ENCODE results near the gene SPRY4. TPM values are rescaled to one million over a fixed set of nuclear protein-coding genes. Genes with fewer than 3 reads are reported as not detected.

Gene SPRY4
- total and polyA plus RNA-seq, 2 of the 8 experiments (the other 6 are each of a cell fraction or from before 2014, with no cell fraction given), result 59.1 to 113 TPM

DNA sequence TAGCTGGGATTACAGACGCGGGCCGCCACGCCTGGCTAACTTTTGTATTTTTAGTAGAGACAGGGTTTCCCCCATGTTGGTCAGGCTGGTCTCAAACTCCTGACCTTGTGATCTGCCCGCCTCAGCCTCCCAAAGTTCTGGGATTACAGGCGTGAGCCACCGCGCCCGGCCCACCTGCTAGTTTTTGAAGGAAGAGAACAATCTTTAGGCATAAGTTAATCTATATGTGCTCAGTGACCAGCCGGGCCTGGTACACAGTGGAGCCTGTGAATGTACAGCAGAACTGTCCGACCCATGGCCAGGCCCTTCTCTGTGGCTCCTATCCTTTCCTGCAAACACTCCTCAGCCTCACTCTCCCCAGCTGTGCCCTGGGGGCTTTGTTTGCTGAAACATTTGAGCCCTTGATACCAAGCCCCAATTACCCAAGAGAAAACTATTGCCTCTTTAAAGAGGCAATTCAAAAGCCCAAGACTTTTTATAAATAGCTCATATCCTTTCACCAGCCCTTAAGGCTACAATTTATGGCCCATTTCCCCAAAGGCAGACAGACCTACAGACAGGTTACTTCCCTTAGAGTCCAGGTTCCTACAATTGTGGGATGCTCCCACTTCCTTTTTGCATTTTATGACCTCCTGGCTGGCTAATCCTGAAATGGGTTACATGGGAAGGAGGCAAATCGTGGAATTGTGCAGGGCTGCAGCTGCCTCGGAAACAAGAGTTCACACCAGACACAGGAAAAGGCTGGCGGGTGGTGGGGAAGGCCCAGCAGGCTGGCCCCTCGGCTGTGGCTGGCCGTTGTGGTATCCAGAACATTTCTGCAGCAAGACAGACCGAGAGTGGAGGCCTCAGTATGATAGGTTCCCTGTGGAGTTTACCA is 37.5 kb downstream of the SPRY4 start:
- H3K4me1 ChIP-seq (replicated peaks in 1 of 4; ENCODE audit: control insufficient read depth in 3 of 4, insufficient read depth in 4 of 4, low read length in 3 of 4), result peaks cover 2 to 16% (median 9%) of the 10 kb centered on the region in 4 experiments
- no peak overlapping the region for H3K27ac ChIP-seq (ENCODE audit: low read depth, low read length)
- POLR2A ChIA-PET (ENCODE audit: partially characterized antibody), result interaction anchor here (0.5 to 0.7 kb wide), 2 partner anchors 19 to 33 kb away, joined by 3 to 5 read pairs; no protein-coding TSS in a partner anchor

More for the DNA sequence above, 37.5 kb downstream of the SPRY4 start:
- Histone ChIP-seq H3K36me3 (ENCODE audit: control insufficient read depth in 2 of 4, insufficient read depth in 4 of 4, low read length in 3 of 4) (no peaks in the 10 kb centered on the region), H3K23me2 (ENCODE audit: low read depth, low read length) (no peaks in the 10 kb centered on the region), H2BK5ac (ENCODE audit: low read depth, low read length) (no peak overlapping the region), H3K56ac (replicated peaks; ENCODE audit: insufficient read length, low read depth, low read length) (no peak overlapping the region), H3K9me3 (ENCODE audit: insufficient read depth in 2 of 2, low read depth in 1 of 2, low read length in 1 of 2) (no peaks in the 10 kb centered on the region), H4K5ac (ENCODE audit: insufficient read length, low read depth, low read length) (no peak overlapping the region), H4K91ac (replicated peaks; ENCODE audit: insufficient read length, low read length) (peak overlapping the region; percentile 19), H4K8ac (ENCODE audit: extremely low read depth, insufficient read depth, low read length) (no peak overlapping the region), H4K20me1 (replicated peaks in 1 of 2; ENCODE audit: control insufficient read depth in 1 of 2, insufficient read depth in 2 of 2, low read length in 2 of 2) (no peaks in the 10 kb centered on the region), H3K27me3 (replicated peaks in 1 of 4; ENCODE audit: control insufficient read depth in 3 of 4, extremely low read depth in 1 of 4, insufficient read depth in 3 of 4, low read length in 3 of 4) (no peaks in the 10 kb centered on the region), H3K23ac (ENCODE audit: insufficient read length) (no peak overlapping the region), H3K4me3 (ENCODE audit: extremely low read depth in 1 of 4, insufficient read depth in 2 of 4, low read depth in 3 of 4, low read length in 4 of 4) (no peak overlapping the region), H3K14ac (ENCODE audit: insufficient read length) (no peak overlapping the region), H2AK5ac (ENCODE audit: low read depth, low read length) (0 out of 2 replicates have a peak overlapping the region, but pooled peaks have one; percentile 11), H3K4ac (replicated peaks; ENCODE audit: insufficient read length, low read depth, low read length) (peak overlapping the region; percentile 44), H2BK12ac (ENCODE audit: low read depth, low read length) (no peak overlapping the region), H2AFZ (ENCODE audit: low read length) (no peak overlapping the region), H3K4me2 (ENCODE audit: insufficient read depth in 1 of 2, low read depth in 2 of 2, low read length in 2 of 2) (no peak overlapping the region), H3K79me2 (ENCODE audit: control insufficient read depth in 1 of 2, insufficient read depth in 2 of 2, low read length in 2 of 2) (no peaks in the 10 kb centered on the region), H2BK15ac (ENCODE audit: low read length) (no peak overlapping the region), H3K9ac (replicated peaks in 1 of 4; ENCODE audit: extremely low read depth in 1 of 4, low read depth in 3 of 4, low read length in 3 of 4) (no peak overlapping the region), H2BK20ac (ENCODE audit: low read length) (no peak overlapping the region), H2BK120ac (replicated peaks; ENCODE audit: low read depth, low read length) (no peak overlapping the region), H3K18ac (ENCODE audit: extremely low read depth, low read length) (no peak overlapping the region), H3K79me1 (ENCODE audit: low read depth, low read length) (no peaks in the 10 kb centered on the region; the same call in 1 of the 2 replicates)
- CTCF ChIA-PET (ENCODE audit: partially characterized antibody), result interaction anchor here (0.6 to 2.9 kb wide), 4 partner anchors 64 to 312 kb away, joined by 3 to 12 read pairs (median 4); no protein-coding TSS in a partner anchor
- WGBS, 2 experiments (ENCODE audit: extremely low coverage in 1 of 2, insufficient coverage in 1 of 2, insufficient read length in 1 of 2, insufficient replicate concordance in 2 of 2, low coverage in 1 of 2, low lambda C conversion rate in 2 of 2, missing lambda C conversion rate in 1 of 2), result 86% methylated on average over 16 of the region's 17 CpGs; no CpG with 5 or more reads in 1 of the 2 experiments
- no peak for TF ChIP-seq HDAC6 (IDR thresholded peaks at IDR 0.05; ENCODE audit: low read depth, low read length)
- FAIRE-seq (no peak), DNase-seq (ENCODE audit: low read depth in 1 of 2, low spot score in 2 of 2) (no peak)

Data from H1 (cell line).